SK-N-SH (cell line): Measurements from ENCODE around the gene TMEM271.

ENCODE experiments used
- CTCF ChIP-seq: fragments of 200-600 bp; sonication (generic); IDR thresholded peaks from 2 replicates; pipeline ENCODE4 v1.6.1; 2017; ENCODE audit warnings: antibody characterized with exemption, mild to moderate bottlenecking, moderate library complexity
- ELF1 ChIP-seq: IDR thresholded peaks from 2 replicates; pipeline ENCODE4 v1.4.0; 2012
- GABPA ChIP-seq: IDR thresholded peaks from 2 replicates; pipeline ENCODE4 v1.4.0; 2012; ENCODE audit warnings: low read depth, mild to moderate bottlenecking
- GATA2 ChIP-seq: sonication (generic); formaldehyde crosslinking; IDR thresholded peaks from 2 replicates; pipeline ENCODE4 v1.5.0; 2020; ENCODE audit warnings: mild to moderate bottlenecking, missing genetic modification reagents
- JUND ChIP-seq: IDR thresholded peaks from 2 replicates; pipeline ENCODE4 v1.4.0; 2012
- RAD21 ChIP-seq: IDR thresholded peaks from 2 replicates; pipeline ENCODE4 v1.6.1; 2012; ENCODE audit warnings: mild to moderate bottlenecking, low read length
- RCOR1 ChIP-seq: fragments of 150-350 bp; IDR thresholded peaks from 2 replicates; pipeline ENCODE4 v1.6.1; 2017; ENCODE audit warnings: antibody characterized with exemption, low read length
- RFX5 ChIP-seq: IDR thresholded peaks from 2 replicates; pipeline ENCODE4 v1.6.1; 2012; ENCODE audit warnings: mild to moderate bottlenecking, improper control_type of control experiment, low read length
- TAF1 ChIP-seq: IDR thresholded peaks from 2 replicates; pipeline ENCODE4 v1.6.1; 2012; ENCODE audit warnings: low read depth, mild to moderate bottlenecking, low read length, moderate library complexity, borderline replicate concordance

GRCh38 chr4:620201-620600, 44.1 kb upstream of the TMEM271 start:
- TF ChIP-seq CTCF: no peak
- TF ChIP-seq RAD21: no peak
- no peak for TF ChIP-seq RCOR1
- no peak for TF ChIP-seq RFX5
- no peak for TF ChIP-seq JUND
- TF ChIP-seq GABPA: no peak
- no peak for TF ChIP-seq ELF1
- no peak for TF ChIP-seq TAF1
- TF ChIP-seq GATA2 (CRISPR knock-in tag): no peak
